IMR-90 (cell line): Measurements from ENCODE around the gene ZNF738. TPM values are rescaled to one million over a fixed set of nuclear protein-coding genes. Genes with fewer than 3 reads are reported as not detected.

Source experiments
- ATAC-seq: fragments of 200-7000 bp; cut with Tn5 transposase; 2 replicates; pipeline ENCODE4 v1.9.1; 2020; ENCODE audit warnings: low read depth, mild to moderate bottlenecking, moderate library complexity
- BruUV-seq: library from RNA; stranded (reverse); fragments of 400-500 nt; replicated peaks from 2 replicates; lab custom pipeline; 2021; lab: Mats Ljungman, UMichigan
- CTCF ChIA-PET: fragments of 300-600 bp; formaldehyde crosslinking; extraction: SDS; loops from one replicate; lab custom pipeline; 2021; ENCODE audit warnings: antibody characterized with exemption; lab: Yijun Ruan, JAX
- POLR2A ChIA-PET: fragments of 300-600 bp; sonication (Branson Sonifier 250); formaldehyde crosslinking; loops from one replicate; lab custom pipeline; 2022; ENCODE audit warnings: antibody characterized with exemption; ENCODE audit not compliant: unreplicated experiment; lab: Charles Lee
- DNase-seq: peaks from one replicate; pipeline ENCODE4 v3.0.0; 2013
- H2AFZ ChIP-seq: replicated peaks from 2 replicates; pipeline ENCODE3; 2013; ENCODE audit warnings: low read length, mild to moderate bottlenecking; ENCODE audit not compliant: poor library complexity
- H2AK5ac ChIP-seq: 2 replicates; pipeline ENCODE4 v1.6.1; 2013; ENCODE audit warnings: low read depth, low read length, inconsistent platforms
- H2AK9ac ChIP-seq: replicated peaks from 2 replicates; pipeline ENCODE3; 2013; ENCODE audit warnings: mild to moderate bottlenecking, low read depth, low read length, moderate library complexity; ENCODE audit not compliant: poor library complexity
- H2BK120ac ChIP-seq: 2 replicates; pipeline ENCODE4 v1.6.1; 2013; ENCODE audit warnings: low read depth, low read length, inconsistent platforms
- H2BK15ac ChIP-seq: 3 replicates; pipeline ENCODE4 v1.6.1; 2013; ENCODE audit warnings: low read depth, low read length, inconsistent platforms
- H2BK20ac ChIP-seq: 2 replicates; pipeline ENCODE4 v1.6.1; 2013; ENCODE audit warnings: low read depth, mild to moderate bottlenecking, inconsistent platforms, low read length, moderate library complexity
- H2BK5ac ChIP-seq: 2 replicates; pipeline ENCODE4 v1.6.1; 2013; ENCODE audit warnings: mild to moderate bottlenecking, low read depth, low read length, inconsistent platforms; ENCODE audit not compliant: poor library complexity, severe bottlenecking
- H3K14ac ChIP-seq: replicated peaks from 2 replicates; pipeline ENCODE4 v1.6.1; 2013; ENCODE audit warnings: low read depth, low read length, inconsistent platforms
- H3K18ac ChIP-seq: 2 replicates; pipeline ENCODE4 v1.6.1; 2013; ENCODE audit warnings: low read depth, low read length, control low read depth
- H3K23ac ChIP-seq: 2 replicates; pipeline ENCODE4 v1.6.1; 2013; ENCODE audit warnings: low read depth, low read length, inconsistent platforms
- H3K27ac ChIP-seq: 2 replicates; pipeline ENCODE4 v1.5.1; 2013; ENCODE audit warnings: mild to moderate bottlenecking, control low read depth, low read length; ENCODE audit not compliant: insufficient read depth
- H3K27me3 ChIP-seq: 2 replicates; pipeline ENCODE4 v1.6.1; 2013; ENCODE audit warnings: low read length; ENCODE audit not compliant: control insufficient read depth, insufficient read depth
- H3K36me3 ChIP-seq: 2 replicates; pipeline ENCODE4 v1.6.1; 2013; ENCODE audit warnings: low read length, mixed read lengths; ENCODE audit not compliant: control insufficient read depth, insufficient read depth
- H3K4ac ChIP-seq: 2 replicates; pipeline ENCODE4 v1.6.1; 2013; ENCODE audit warnings: low read depth, low read length, inconsistent platforms
- H3K4me1 ChIP-seq: 2 replicates; pipeline ENCODE4 v1.6.1; 2013; ENCODE audit warnings: low read length, mixed read lengths; ENCODE audit not compliant: control insufficient read depth, insufficient read depth
- H3K4me2 ChIP-seq: 2 replicates; pipeline ENCODE4 v1.6.1; 2013; ENCODE audit warnings: low read depth, mild to moderate bottlenecking, control low read depth, low read length, moderate library complexity
- H3K4me3 ChIP-seq: 2 replicates; pipeline ENCODE4 v1.5.1; 2013; ENCODE audit warnings: low read depth, mild to moderate bottlenecking, control low read depth, low read length, moderate library complexity; ENCODE audit not compliant: insufficient read depth
- H3K56ac ChIP-seq: 2 replicates; pipeline ENCODE4 v1.6.1; 2013; ENCODE audit warnings: low read length, inconsistent platforms; ENCODE audit not compliant: insufficient read depth; ENCODE audit errors: extremely low read depth
- H3K79me1 ChIP-seq, 2 experiments: 2 replicates each; pipeline ENCODE4 v1.6.1; 2013; ENCODE audit warnings: low read length in 2 of 2, inconsistent platforms in 1 of 2, low read depth in 1 of 2
- H3K9ac ChIP-seq: 2 replicates; pipeline ENCODE4 v1.6.1; 2013; ENCODE audit warnings: low read depth, low read length, control low read depth
- H3K9me1 ChIP-seq: 2 replicates; pipeline ENCODE4 v1.6.1; 2013; ENCODE audit warnings: low read length, inconsistent platforms; ENCODE audit not compliant: insufficient read depth
- H3K9me3 ChIP-seq: 2 replicates; pipeline ENCODE4 v1.6.1; 2013; ENCODE audit warnings: low read length; ENCODE audit not compliant: control insufficient read depth, insufficient read depth
- H4K20me1 ChIP-seq: 2 replicates; pipeline ENCODE4 v1.6.1; 2013; ENCODE audit warnings: low read length, inconsistent platforms; ENCODE audit not compliant: insufficient read depth
- H4K5ac ChIP-seq: 2 replicates; pipeline ENCODE4 v1.6.1; 2013; ENCODE audit warnings: mild to moderate bottlenecking, low read depth, low read length, control low read depth
- H4K8ac ChIP-seq, 2 experiments: 2 replicates each; pipeline ENCODE4 v1.6.1; 2013; ENCODE audit warnings: low read depth in 2 of 2, low read length in 2 of 2, control low read depth in 1 of 2, inconsistent platforms in 1 of 2
- H4K91ac ChIP-seq: 2 replicates; pipeline ENCODE4 v1.6.1; 2013; ENCODE audit warnings: low read depth, low read length, inconsistent platforms; ENCODE audit not compliant: insufficient read depth
- NFE2L2 ChIP-seq: fragments of 150-350 bp; IDR thresholded peaks from 2 replicates; pipeline ENCODE4 v1.6.1; 2016; ENCODE audit warnings: low read depth, mild to moderate bottlenecking, low read length
- WGBS, 2 experiments: methylation state at CpG; one replicate each; pipeline versions ENCODE4 v1.1.5 to v1.1.7; 2013; ENCODE audit warnings: missing lambda C conversion rate in 2 of 2; ENCODE audit not compliant: insufficient read length in 1 of 2; ENCODE audit errors: extremely low coverage in 2 of 2; 5-methylcytosine and 5-hydroxymethylcytosine counted together
- dilution Hi-C: fragments of 300-500 bp; cut with HindIII; formaldehyde crosslinking; loops from one replicate; pipeline ENCODE4 v1.14.3; 2018; ENCODE audit warnings: low sequenced_read_pairs; ENCODE audit not compliant: unreplicated experiment
- in situ Hi-C: fragments of 300-500 bp; cut with MboI; formaldehyde crosslinking; loops from 3 replicates; pipeline ENCODE4 v1.14.3; 2019; ENCODE audit warnings: low sequenced_read_pairs, inconsistent platforms, mixed read lengths
- intact Hi-C: fragments of 100-400 bp; cut with micrococcal nuclease; formaldehyde crosslinking; loops from 2 replicates; pipeline ENCODE4 v1.10.0; 2022
- polyA plus RNA-seq, 3 experiments: library from polyadenylated mRNA; depleted of rRNA; stranded (reverse); fragments of >200 nt; gene quantifications; 2 replicates each; pipeline ENCODE4 v1.2.3, GENCODE V29; 2012; ENCODE audit warnings: low replicate concordance in 1 of 3
- total RNA-seq: library from RNA; depleted of rRNA; stranded (reverse); fragments of >200 nt; gene quantifications from 2 replicates; pipeline ENCODE4 v1.2.3, GENCODE V29; 2012

ZNF738 gene
- total and polyA plus RNA-seq, 2 of the 4 experiments (the other 2 are of a cell fraction) = 2.7 to 7.3 TPM

- BruUV-seq = no TSS peak
- Histone ChIP-seq H3K56ac (no peak overlapping the region), H4K91ac (no peak overlapping the region), H3K4me1 (no peaks in the 10 kb centered on the region), H2AK9ac (no peak overlapping the region), H2BK5ac (no peak overlapping the region), H3K18ac (no peak overlapping the region), H2AK5ac (no peak overlapping the region), H3K36me3 (peaks cover 8% of the 10 kb centered on the region), H3K4me3 (no peak overlapping the region), H3K9ac (no peak overlapping the region), H4K20me1 (peaks cover 4% of the 10 kb centered on the region; the same call in 1 of the 2 replicates), H4K5ac (no peak overlapping the region), H2BK15ac (no peak overlapping the region), H2BK120ac (no peak overlapping the region), H3K27ac (no peak overlapping the region), H2BK20ac (no peak overlapping the region), H3K4me2 (no peak overlapping the region), H3K79me1 (peaks cover 5 to 12% of the 10 kb centered on the region in 2 experiments; a peak in 1 of 4 replicates), H3K9me1 (no peaks in the 10 kb centered on the region), H3K14ac (no peak overlapping the region), H3K9me3 (peaks cover 5% of the 10 kb centered on the region; the same call in 1 of the 2 replicates), H3K4ac (no peak overlapping the region), H4K8ac (no peak overlapping the region), H2AFZ (no peak overlapping the region), H3K23ac (no peak overlapping the region), H3K27me3 (no peaks in the 10 kb centered on the region)
- intact Hi-C loops = no loop called here
- ATAC-seq (no peak), DNase-seq (no peak)
- dilution Hi-C loops = no loop called here
- CTCF ChIA-PET = no interaction called here
- no peak for TF ChIP-seq NFE2L2
- in situ Hi-C loops = no loop called here
- POLR2A ChIA-PET = no interaction called here
- no CpG with 5 or more reads among the region's 1 CpG for WGBS, 2 experiments
Observed at GRCh38 chr19:21317821-21318220, 41.0 kb upstream of the ZNF738 start.
